Osteoblast (primary cell): ENCODE data around the gene KLHL34. TPM values are rescaled to one million over a fixed set of nuclear protein-coding genes. Genes with fewer than 3 reads are reported as not detected.

Source experiments
- DNase-seq: peaks from one replicate; pipeline ENCODE4 v3.0.0; 2011; ENCODE audit warnings: low spot score, mixed read lengths; ENCODE audit not compliant: insufficient read length; ENCODE audit errors: missing footprints
- H2AFZ ChIP-seq: 2 replicates; pipeline ENCODE4 v1.6.0; 2011; ENCODE audit warnings: mild to moderate bottlenecking, low read length
- H3K27ac ChIP-seq: 2 replicates; pipeline ENCODE4 v1.5.1; 2011; ENCODE audit warnings: mild to moderate bottlenecking, low read depth, low read length, moderate library complexity
- H3K27me3 ChIP-seq: 2 replicates; pipeline ENCODE4 v1.6.0; 2012; ENCODE audit warnings: mild to moderate bottlenecking, control low read depth, inconsistent platforms, low read length, moderate library complexity; ENCODE audit not compliant: insufficient read depth
- H3K36me3 ChIP-seq: 2 replicates; pipeline ENCODE4 v1.5.1; 2011; ENCODE audit warnings: mild to moderate bottlenecking, low read length, control low read depth, moderate library complexity; ENCODE audit not compliant: insufficient read depth
- H3K4me1 ChIP-seq: 2 replicates; pipeline ENCODE4 v1.5.1; 2011; ENCODE audit warnings: mild to moderate bottlenecking, low read length, control low read depth, moderate library complexity; ENCODE audit not compliant: insufficient read depth
- H3K4me2 ChIP-seq: 2 replicates; pipeline ENCODE4 v1.6.0; 2011; ENCODE audit warnings: mild to moderate bottlenecking, low read length; ENCODE audit not compliant: insufficient read depth
- H3K4me3 ChIP-seq: fragments of 200-600 bp; sonication (generic); 3 replicates; pipeline ENCODE4 v1.5.1; 2012; ENCODE audit warnings: mild to moderate bottlenecking, low read length, inconsistent platforms; ENCODE audit not compliant: insufficient read depth
- H3K79me2 ChIP-seq: 2 replicates; pipeline ENCODE4 v1.6.0; 2012; ENCODE audit warnings: mild to moderate bottlenecking, low read length, control low read depth, inconsistent platforms; ENCODE audit not compliant: insufficient read depth
- H3K9me3 ChIP-seq: 2 replicates; pipeline ENCODE4 v1.5.1; 2011; ENCODE audit warnings: low read depth, low read length, control low read depth
- H4K20me1 ChIP-seq: 2 replicates; pipeline ENCODE4 v1.6.0; 2012; ENCODE audit warnings: mild to moderate bottlenecking, low read length, control low read depth; ENCODE audit not compliant: insufficient read depth
- CTCF ChIP-seq: IDR thresholded peaks from 2 replicates; pipeline ENCODE4 v1.5.1; 2011; ENCODE audit warnings: mild to moderate bottlenecking, low read depth, low read length, moderate library complexity; ENCODE audit errors: extremely low read depth
- total RNA-seq: library from RNA; depleted of rRNA; stranded (reverse); fragments of >200 nt; gene quantifications from 2 replicates; pipeline ENCODE4 v1.2.3, GENCODE V29; 2012

Gene KLHL34
- total RNA-seq, 1 donor = under 0.01 TPM

- Histone ChIP-seq H3K4me2 (no peak overlapping the region), H3K36me3 (no peaks in the 10 kb centered on the region), H3K4me1 (peaks cover 3% of the 10 kb centered on the region), H3K4me3 (no peak overlapping the region), H3K9me3 (no peaks in the 10 kb centered on the region), H3K27me3 (no peaks in the 10 kb centered on the region), H4K20me1 (no peaks in the 10 kb centered on the region), H3K79me2 (no peaks in the 10 kb centered on the region), H3K27ac (no peak overlapping the region), H2AFZ (no peak overlapping the region)
- peak; percentile 69 for DNase-seq
- TF ChIP-seq CTCF = no peak
These were observed 8.5 kb upstream of the KLHL34 start for GRCh38 chrX:21666679-21667078.

- H2AFZ ChIP-seq = no peak overlapping the region
- peak; percentile 23 for DNase-seq
- no peaks in the 10 kb centered on the region for H3K79me2 ChIP-seq
- TF ChIP-seq CTCF = no peak
- H3K4me3 ChIP-seq = no peak overlapping the region
- no peaks in the 10 kb centered on the region for H4K20me1 ChIP-seq
- no peaks in the 10 kb centered on the region for H3K27me3 ChIP-seq
- H3K4me1 ChIP-seq = peaks cover 3% of the 10 kb centered on the region
- no peak overlapping the region for H3K27ac ChIP-seq
- no peaks in the 10 kb centered on the region for H3K9me3 ChIP-seq
- no peaks in the 10 kb centered on the region for H3K36me3 ChIP-seq
- H3K4me2 ChIP-seq = no peak overlapping the region
These were observed 8.1 kb upstream of the KLHL34 start for GRCh38 chrX:21666252-21666651.

- no peak overlapping the region for H2AFZ ChIP-seq
- no peaks in the 10 kb centered on the region for H3K27me3 ChIP-seq
- TF ChIP-seq CTCF = no peak
- no peaks in the 10 kb centered on the region for H3K9me3 ChIP-seq
- no peak overlapping the region for H3K4me2 ChIP-seq
- no peaks in the 10 kb centered on the region for H3K79me2 ChIP-seq
- DNase-seq = no peak
- no peaks in the 10 kb centered on the region for H4K20me1 ChIP-seq
- H3K4me1 ChIP-seq = peaks cover 3% of the 10 kb centered on the region
- H3K36me3 ChIP-seq = no peaks in the 10 kb centered on the region
- no peak overlapping the region for H3K27ac ChIP-seq
- H3K4me3 ChIP-seq = no peak overlapping the region
These were observed 4.6 kb upstream of the KLHL34 start for GRCh38 chrX:21662761-21663160.

- Histone ChIP-seq H3K9me3 (no peaks in the 10 kb centered on the region), H3K4me1 (no peaks in the 10 kb centered on the region), H2AFZ (no peak overlapping the region), H3K27me3 (no peaks in the 10 kb centered on the region), H4K20me1 (no peaks in the 10 kb centered on the region), H3K36me3 (no peaks in the 10 kb centered on the region), H3K4me2 (no peak overlapping the region), H3K79me2 (no peaks in the 10 kb centered on the region), H3K4me3 (no peak overlapping the region), H3K27ac (no peak overlapping the region)
- DNase-seq = peak; percentile 80
- TF ChIP-seq CTCF = no peak
These were observed 3.2 kb upstream of the KLHL34 start for GRCh38 chrX:21661316-21661715.
